G401.6 (cell line): Measurements from ENCODE around the gene SLC9A9.

ENCODE experiments used
- FAIRE-seq: peaks from 2 replicates; lab custom pipeline; 2012; peaks lifted over from hg19 to GRCh38; lab: Jason Lieb, UNC

The SLC9A9 gene

DNA sequence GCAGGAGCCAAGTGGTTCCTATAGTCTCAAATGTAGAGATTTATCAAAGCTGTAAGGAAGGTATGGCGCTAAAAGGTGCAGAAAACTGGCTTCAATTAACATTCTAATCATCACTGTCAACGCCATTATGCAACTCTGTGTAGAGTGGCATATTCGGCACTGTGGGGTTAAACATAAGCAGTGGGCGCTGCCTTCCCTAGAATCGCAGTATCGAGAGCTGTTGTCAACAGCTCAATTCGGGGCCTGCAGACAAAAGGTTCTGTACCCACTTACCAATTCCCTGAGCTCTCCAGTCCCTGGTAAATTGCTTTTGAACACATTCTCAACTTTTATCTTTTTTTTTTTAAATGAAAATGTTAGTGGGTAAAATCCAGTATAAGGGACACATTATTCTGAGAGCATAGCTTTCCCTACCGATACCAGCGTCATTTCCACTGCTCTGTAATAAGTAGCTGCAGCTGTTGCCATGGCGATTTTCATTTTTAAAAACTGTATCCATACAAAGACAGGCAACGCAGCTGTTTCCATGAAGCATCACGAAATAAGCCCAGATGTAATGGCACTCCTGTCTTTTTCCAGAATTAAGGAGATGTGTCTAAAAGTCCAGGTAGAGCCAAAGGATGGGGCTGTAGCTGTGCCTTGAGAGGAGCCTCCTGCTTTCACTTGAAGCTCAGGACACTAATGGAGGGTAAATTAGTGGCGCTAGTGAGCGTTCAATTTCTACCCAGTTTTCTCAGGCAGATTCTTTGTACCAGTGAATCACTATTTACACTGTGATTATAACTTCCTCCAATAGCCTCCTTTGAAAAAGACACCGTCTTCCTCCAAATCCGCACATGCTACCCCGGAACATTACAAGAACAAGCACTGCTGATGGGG lies 250.3 kb downstream of the SLC9A9 start:
- FAIRE-seq = no peak

DNA sequence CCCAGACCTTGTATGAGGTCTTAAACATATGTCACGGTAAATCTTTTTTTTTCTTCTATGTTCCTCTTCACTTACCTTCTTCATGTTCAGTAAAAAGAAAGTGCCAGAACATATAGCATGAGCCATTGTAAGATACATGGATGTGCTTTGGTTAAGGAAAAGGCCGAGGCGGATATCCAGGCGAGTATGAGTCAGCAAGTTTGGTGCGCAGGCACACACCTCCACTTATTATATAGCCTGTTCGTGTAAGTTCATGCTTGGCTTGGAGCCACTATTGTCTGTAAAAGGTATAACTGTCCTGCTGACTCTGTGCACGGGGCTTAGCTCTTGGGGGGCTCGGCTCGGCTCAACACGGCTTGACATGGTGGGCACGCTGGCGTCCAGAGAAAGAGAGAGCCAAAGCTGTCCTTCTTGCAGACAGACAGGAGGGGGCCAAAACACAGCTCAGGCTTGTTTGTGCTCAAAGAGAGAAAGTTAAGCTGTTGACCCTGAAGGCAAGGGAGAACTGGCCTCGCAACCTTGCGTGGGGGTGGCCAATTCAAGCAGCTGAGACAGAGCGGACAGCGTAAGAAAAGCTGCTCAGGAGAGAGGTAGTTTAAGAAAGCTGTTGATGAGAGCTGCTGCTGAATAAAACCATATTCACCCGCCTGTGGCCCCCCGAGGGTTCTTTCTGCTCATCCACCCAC lies 251.2 kb downstream of the SLC9A9 start:
- FAIRE-seq = no peak

DNA sequence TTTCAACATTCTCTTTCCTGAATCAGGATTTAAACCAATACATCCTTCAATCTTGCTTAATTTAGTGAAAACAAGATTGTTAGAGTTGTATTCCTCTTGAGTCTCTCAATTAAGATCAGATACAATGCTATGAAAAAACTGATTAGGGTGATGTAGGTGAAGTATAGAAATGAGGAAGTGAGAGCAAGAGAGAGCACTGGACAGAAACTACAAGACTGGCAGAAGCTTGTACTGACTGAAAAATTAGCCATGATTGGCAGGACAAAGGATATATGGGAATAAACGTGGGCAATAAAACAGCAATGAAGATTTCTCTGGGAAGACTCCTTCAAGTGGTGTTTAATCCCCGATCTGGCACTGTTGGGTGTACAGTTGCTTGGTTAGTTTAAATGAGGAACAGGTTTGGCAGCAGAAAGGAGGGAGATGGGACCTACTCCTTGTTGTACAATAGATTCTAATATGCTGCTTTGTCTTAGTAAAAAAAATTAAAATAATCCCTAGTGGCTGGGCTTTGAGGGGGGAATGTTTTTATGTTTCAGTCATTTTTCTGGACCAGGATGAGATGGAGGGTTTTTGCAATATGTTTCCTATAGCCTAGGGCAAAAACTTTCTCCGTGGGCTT lies 252.7 kb downstream of the SLC9A9 start:
- no peak for FAIRE-seq

DNA sequence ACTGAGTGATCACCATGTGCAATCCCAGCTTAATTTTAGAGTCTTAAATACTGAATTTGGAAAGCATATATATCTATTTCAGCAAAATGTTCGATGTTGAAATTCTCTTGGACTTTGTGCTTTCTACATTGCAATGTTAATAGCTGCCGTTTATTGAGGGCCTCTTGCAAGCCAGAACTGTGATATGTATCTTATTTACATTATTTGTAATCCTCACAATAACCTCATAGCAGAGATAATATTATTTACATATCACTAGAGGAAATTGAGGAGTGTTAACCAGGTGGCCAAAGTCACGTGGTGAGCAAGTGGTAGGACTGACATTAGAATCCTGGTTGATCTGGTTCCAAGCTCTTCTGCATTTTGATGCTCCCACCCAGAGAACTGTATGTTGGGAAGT lies 254.1 kb downstream of the SLC9A9 start:
- FAIRE-seq = no peak

DNA sequence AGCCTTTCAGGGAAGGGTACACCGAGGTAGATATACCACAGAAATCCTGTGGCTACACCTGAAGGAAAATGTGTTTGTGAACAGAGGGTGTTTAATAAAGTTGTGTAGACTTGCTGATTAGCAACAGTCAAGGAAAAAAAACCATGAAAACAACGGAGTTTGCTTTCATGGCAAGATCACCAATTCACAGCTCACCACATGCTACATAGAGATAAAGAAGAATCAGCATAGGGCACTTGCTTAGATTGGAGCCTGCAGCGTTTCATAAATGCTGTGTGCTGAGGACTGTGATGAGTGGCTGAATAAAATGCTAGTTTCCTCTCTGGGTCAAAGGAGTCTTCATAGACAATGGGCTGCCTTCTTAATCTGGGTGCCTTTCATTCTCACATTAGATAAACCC lies 257.6 kb downstream of the SLC9A9 start:
- no peak for FAIRE-seq

DNA sequence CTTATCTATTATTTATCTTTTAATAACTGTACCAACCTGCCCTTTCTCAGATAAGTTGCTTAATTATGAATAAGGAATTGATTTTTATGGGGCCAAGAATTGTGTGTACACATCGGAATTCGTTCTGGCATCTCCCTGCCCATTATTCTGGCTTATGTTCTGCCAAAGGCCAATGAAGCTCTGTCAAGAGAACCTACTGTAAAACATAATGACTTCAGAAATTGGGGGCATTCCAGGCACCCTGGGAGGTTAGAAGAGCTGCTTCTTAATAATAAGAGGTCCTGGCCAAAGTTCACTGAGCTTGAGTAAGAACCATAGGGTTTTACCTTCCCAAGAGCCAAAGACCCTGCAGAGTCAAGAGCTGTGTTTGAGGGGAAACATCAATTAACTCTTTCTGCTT lies 261.7 kb downstream of the SLC9A9 start:
- FAIRE-seq = no peak

DNA sequence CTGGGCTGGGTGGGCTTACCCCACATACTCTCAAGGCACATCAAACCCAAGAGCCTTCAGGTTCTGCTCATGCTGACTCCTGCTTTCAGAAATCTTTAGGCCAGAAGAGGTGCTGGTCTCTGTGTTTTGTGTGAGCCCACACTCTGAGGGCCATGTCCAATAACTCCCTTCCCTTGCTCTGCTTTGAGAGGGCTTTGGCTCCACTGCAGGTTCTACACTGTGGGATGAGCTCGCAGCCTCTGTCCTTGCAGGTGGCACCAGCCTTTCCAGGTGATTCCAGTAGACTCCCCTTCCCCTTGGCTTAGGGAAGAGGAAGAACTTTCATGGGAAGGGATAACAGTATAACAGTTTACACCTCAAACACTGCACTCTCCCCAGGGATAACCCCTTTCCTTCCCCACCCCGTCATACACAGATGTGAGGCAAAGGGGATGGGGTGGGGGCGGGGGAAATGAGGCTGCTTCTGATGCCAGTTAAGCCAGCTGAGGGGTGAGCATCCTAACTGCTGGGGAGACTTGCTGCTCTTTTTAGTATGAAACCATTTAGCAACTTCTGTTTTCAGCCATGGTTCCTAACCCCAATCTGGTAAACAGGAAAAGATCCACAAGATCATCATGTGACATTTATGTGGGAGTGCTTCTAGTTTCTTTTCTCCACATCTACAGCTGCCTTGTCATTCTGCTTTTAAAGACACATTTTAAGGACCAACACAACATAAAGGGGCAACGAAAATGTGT lies 262.4 kb downstream of the SLC9A9 start:
- FAIRE-seq = no peak

DNA sequence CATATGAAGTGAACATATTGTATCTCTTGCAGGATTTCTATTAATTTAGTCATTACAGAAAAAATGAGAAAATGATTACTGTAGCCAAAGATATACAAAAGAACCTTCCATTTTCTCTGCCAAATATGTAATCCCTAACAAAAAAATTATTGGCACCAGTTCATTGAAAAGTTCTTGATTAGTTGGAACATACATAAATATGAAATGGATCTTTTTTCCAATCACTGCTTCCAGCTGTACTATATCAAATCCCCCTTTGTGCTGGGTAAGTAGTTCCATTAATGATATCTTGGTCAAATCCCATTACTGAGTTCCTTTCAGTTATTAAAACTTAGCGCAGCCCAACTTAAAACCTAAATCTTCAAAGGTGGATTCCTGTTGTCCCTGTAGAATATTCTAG lies 263.8 kb downstream of the SLC9A9 start:
- no peak for FAIRE-seq

DNA sequence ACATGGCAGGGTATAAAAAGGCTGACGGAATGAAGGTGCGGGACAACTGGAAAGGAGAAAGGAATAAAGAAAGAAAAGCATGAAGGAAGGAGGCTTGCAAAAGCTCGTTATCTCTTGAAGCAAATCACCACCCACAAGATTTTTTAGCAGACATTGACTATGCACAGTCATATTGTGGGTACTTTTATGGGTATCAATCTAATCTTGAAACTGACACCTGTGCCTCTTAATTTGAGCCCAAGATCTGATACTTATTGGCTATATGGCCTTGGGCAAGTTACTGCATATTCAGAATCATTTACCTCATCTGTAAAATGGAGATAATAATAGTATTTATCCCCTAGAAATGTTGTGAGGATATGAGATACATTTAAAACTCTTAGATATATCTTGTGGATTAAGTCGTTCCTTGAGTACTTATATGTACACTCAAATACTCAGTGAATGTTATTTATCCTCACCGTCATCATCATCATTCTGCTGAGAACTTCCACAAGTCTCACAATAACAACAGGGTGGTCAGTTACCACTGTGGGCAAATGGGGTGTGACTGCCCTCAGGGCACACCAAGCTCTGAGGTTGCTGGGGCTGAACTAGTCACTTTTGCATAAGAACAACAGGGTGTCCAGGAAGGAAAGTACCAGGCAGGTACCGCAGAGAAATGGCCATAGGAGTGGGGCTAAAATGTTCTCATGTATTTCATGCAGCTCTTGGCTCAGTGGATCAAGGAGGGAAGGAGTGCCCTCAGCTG lies 266.1 kb downstream of the SLC9A9 start:
- no peak for FAIRE-seq

DNA sequence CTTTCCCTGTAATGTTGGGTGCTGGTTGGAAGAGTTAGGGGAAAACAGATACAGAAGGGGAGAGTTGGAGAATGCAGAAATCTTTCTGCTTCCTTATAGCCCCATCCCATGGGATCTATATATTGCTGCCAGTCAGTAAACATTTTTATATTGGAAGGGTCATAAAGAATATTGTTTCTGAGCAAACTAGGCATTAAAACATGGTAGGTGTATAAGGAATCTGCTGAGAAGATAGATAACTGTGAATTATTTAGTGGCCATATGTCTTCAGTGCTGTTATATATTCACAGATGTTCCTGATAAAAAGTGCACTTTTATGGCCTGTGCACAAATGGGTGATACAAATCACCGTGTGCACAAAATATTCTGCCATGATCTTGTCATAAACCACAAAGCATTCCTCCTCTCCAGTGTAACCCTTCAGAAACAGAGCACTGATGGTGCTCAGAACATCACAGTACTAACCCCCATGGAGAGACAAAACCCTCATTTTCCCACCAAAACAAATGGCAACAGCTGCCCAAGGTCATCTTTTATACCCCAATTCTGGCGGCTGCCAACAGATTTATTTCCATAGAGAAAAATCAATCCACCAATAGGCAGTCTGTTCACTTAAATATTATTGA lies 269.3 kb downstream of the SLC9A9 start:
- no peak for FAIRE-seq

DNA sequence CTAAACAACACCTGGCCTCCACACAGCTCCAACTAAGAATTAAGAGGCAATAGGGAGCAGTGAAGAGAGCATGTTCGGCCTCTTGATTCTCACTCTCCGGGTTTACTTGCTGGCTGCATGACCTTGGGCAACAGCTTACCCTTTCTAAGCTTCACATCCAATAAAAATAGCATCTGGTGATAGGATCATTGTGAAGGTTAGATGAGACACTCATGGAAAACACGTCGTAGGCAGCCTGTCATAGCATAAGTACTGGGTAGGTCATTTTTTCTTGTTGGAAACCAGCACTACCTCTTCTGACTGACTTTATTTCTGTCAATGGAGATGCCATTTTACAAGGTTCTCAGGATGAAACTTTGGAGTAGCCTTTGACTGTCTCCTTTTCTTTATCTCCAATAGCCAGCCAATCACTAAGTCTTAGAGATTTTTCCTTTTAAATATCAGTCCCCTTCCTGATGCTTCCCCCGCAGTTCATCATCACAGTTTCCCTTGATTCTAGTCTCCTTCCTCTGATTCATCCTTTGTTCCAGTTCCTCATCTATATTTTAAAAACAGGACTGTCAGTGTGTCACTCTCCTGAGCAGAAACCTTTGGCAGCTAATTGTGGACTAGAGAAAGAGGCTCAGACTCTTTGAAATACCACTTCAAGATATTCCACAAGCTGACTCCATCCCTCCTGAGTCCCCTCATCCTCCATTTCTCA lies 271.5 kb downstream of the SLC9A9 start:
- FAIRE-seq = no peak

DNA sequence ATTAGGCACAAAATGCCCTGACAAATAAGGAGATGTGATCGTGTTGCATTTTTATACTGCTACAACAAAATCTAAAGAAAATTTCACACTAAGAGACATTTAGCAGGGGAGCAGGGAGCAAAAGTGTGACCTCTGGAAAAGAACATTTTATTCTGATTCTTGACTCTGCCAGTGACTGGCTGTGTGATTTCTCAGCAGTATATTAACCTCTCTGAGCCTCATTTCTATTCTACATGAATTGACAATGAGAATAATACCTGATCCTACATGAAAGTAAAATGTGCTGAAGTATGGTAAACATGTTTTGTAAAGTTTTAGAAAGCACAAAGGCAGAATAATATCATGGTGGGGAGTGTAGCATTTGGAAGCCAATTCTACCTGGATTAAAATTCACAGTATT lies 273.3 kb downstream of the SLC9A9 start:
- FAIRE-seq = no peak

DNA sequence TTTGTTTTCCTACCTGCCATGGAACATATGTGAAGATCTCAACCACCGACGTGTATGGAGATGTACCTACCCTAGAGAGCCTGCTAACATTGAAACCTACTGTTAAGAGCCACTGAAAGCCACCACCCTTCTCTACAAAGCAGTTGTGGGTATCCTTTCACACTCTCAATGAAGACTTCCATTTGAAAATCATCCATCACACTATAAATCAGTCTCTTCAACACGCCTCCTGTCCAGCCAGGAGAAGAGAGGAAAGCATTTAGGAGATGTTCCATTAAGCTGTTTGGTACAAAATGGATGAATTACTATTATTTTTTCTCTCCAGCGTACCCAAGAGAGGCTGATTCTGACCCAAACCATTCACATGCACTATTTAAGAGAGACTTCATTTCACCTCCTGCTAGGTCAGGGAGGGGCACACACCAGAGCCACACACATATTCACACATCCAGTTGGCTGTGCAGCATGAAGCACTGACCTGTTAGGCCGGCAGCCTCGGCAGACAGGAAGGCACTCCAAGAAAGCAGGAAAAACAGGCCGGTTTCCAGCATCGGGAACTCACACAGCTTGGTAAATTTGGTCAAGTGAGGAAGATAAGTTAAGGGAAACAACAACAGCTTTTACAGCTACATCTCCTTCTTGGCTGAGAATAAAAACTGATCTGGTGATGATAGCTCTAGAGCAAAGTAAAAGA lies 274.5 kb downstream of the SLC9A9 start:
- FAIRE-seq = no peak

DNA sequence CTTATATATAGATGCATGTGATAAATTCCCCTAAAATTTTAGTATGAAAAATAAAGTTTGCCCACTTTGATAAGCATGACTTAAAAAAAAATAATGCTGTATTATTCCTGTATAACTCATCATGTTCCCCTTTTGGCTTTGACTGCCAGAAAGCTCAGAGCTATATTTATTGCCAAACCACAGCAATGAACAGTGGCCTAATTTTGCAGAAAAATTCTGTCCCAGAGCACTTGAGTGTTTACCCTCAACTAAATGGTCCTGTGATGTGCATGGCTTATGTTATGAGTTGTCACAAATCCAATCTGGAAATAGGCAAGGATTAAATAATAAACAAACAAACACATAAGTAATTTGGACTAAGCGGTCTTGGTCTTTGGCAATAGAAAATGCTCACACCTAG lies 276.7 kb downstream of the SLC9A9 start:
- FAIRE-seq = no peak

DNA sequence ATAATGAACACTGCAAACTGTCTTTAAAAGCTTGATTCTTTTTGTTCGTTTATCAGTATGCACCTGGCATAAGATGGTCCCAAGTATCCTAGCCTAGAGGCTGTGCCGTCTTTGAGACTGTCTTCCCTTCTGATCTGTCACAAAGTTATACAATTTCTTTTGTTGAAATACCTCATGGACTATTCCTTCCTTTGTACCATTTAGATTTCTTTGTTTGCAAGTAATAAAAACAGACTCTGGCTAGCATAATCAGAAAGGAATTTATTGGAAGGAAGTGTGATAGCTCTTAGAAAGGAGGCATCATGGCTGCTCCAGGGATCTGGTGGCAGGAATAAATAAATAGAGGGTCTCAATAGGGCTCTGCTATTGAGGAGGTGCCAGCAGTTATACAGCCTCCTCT lies 280.4 kb downstream of the SLC9A9 start:
- FAIRE-seq = no peak

DNA sequence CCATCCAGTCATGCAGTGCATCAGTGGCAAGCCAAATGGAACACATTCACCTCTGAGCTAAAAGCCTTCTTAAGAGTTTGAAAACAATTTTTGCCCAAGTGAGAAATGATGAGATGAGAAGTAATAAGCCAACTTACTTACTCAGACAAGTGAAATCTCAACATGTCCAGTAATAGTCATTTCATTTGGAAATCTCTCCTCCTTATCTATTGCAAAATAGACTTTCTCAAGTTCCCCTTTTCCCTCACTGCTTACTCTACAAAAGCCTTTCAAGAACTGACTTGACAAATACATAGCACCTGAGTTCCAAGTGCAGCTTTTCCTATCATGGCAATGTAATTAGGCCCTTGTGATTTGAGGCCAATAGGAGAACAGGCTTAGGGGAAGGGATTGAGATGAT lies 282.3 kb downstream of the SLC9A9 start:
- FAIRE-seq = no peak

DNA sequence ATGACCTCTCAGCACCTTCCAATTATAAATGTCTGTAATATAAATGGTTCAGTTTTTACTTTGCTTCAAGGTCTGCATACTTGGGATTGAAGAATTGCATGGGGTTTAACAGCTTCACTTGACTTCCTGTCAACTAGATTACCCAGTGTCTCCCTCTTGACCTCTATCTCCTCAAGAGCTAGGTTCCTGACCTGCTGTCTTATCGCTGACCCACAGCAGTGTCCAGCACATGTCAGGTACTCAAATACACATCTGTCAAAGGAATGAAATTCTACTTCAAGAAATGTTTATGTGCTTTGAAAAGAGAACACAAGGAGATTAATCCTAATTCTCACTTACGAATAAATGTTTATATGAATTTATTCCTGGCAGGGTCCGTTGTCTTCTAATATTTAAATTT lies 284.5 kb downstream of the SLC9A9 start:
- no peak for FAIRE-seq

DNA sequence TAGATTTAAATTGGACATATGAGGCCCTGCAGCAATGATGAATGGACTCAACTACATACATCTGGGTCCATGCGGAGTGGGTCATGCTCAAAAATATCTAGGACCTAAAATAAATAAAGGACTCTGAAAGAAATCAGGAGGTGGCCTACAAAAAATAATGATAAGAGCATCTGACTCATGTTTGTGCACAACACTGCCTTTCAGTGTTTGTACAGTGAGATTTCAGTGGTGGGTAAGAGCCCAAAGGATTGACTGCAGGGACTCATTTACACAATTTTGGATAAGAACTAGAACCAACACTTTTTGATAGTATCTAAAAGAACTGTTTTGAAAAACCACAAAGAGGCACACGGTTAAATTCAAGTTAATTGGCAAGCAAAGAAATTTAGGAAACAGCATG lies 285.5 kb downstream of the SLC9A9 start:
- no peak for FAIRE-seq

DNA sequence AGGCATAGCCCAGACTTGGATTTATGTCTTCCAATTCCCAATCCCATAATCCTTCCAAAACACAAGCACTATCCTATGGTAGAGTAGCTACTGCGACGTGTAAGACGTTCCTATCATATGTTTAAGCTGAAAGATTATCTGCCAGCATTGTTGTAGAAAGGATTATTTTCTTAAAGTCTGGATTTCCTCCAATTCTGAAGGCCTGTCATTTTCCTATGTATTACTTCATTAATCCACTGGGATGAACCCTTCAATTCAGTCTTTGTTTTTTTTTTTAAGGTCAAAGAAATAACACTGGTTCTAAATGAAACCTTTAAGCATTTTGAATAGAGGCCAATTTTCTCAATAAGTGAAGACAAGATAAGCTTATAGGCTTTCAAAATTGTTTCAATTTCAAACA lies 289.0 kb downstream of the SLC9A9 start:
- FAIRE-seq = no peak

DNA sequence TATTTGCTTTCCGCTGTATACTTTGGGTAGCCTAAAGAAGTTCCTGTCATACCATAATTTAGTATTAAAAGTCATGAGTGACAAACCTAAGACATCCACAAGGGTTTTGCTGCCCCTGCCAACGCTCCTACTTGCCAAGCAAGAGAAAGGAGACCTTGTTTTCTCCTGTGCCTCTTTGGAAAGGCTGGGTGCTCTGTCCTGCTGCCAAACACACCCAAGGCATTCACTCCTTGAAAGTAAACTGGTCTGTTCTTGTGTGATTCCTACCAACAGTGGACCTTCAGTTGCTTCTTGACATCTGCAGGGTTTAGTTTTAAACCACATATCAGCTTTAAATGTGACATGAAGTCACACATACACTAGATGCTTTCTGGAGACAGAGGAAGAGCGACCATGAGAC lies 295.4 kb downstream of the SLC9A9 start:
- FAIRE-seq = no peak
